PC-9 (cell line): ENCODE data around the gene LYG1. TPM values are rescaled to one million over a fixed set of nuclear protein-coding genes. Genes with fewer than 3 reads are reported as not detected.

Experiments
- BruUV-seq: library from RNA; stranded (reverse); fragments of 400-500 nt; replicated peaks from 2 replicates; lab custom pipeline; 2021; lab: Mats Ljungman, UMichigan
- CTCF ChIA-PET: fragments of 300-600 bp; sonication (Branson Sonifier 250); formaldehyde crosslinking; loops from one replicate; lab custom pipeline; 2022; ENCODE audit warnings: antibody characterized with exemption; lab: Charles Lee
- POLR2A ChIA-PET: fragments of 300-600 bp; sonication (Branson Sonifier 250); formaldehyde crosslinking; loops from one replicate; lab custom pipeline; 2022; ENCODE audit warnings: antibody characterized with exemption; ENCODE audit not compliant: unreplicated experiment; lab: Charles Lee
- DNase-seq, 2 experiments: peaks; one replicate each; pipeline versions ENCODE4 v3.0.0 to v3.0.0-alpha.2; 2015 to 2022; ENCODE audit warnings: mixed read lengths in 1 of 2
- H2AFZ ChIP-seq: fragments of 200-600 bp; sonication (generic); 2 replicates; pipeline ENCODE4 v1.8.1; 2017; ENCODE audit warnings: antibody characterized with exemption
- H3F3A ChIP-seq: fragments of 200-600 bp; sonication (generic); 2 replicates; pipeline ENCODE4 v1.8.1; 2017; ENCODE audit warnings: antibody characterized with exemption, mild to moderate bottlenecking, low read depth; ENCODE audit not compliant: insufficient read depth
- H3K27ac ChIP-seq: fragments of 200-600 bp; sonication (generic); 2 replicates; pipeline ENCODE4 v1.6.1; 2016; ENCODE audit warnings: mixed run types
- H3K27me3 ChIP-seq: fragments of 200-600 bp; sonication (generic); 2 replicates; pipeline ENCODE4 v1.6.1; 2016; ENCODE audit warnings: low read depth, mixed run types; ENCODE audit not compliant: insufficient read depth
- H3K36me3 ChIP-seq: fragments of 200-600 bp; sonication (generic); 2 replicates; pipeline ENCODE4 v1.6.1; 2016; ENCODE audit warnings: low read depth, mixed run types
- H3K4me1 ChIP-seq: fragments of 200-600 bp; sonication (generic); replicated peaks from 2 replicates; pipeline ENCODE4 v1.6.1; 2016; ENCODE audit warnings: mixed run types; ENCODE audit not compliant: insufficient read depth
- H3K4me2 ChIP-seq: fragments of 200-600 bp; sonication (generic); 2 replicates; pipeline ENCODE4 v1.6.1; 2017; ENCODE audit warnings: mixed run types
- H3K4me3 ChIP-seq: fragments of 200-600 bp; sonication (generic); 2 replicates; pipeline ENCODE4 v1.6.1; 2016; ENCODE audit warnings: mixed run types
- H3K79me2 ChIP-seq: fragments of 200-600 bp; sonication (generic); 2 replicates; pipeline ENCODE4 v1.6.1; 2017; ENCODE audit warnings: low read depth, mixed run types
- H3K9me2 ChIP-seq: fragments of 200-600 bp; sonication (generic); 2 replicates; pipeline ENCODE4 v1.8.1; 2017; ENCODE audit warnings: mild to moderate bottlenecking; ENCODE audit not compliant: insufficient read depth
- H3K9me3 ChIP-seq: fragments of 200-600 bp; sonication (generic); 2 replicates; pipeline ENCODE4 v1.8.1; 2016; ENCODE audit warnings: low read depth; ENCODE audit not compliant: insufficient read depth
- H4K20me1 ChIP-seq: fragments of 200-600 bp; sonication (generic); 2 replicates; pipeline ENCODE4 v1.8.1; 2017; ENCODE audit not compliant: insufficient read depth
- CTCF ChIP-seq: fragments of 200-600 bp; sonication (generic); conservative IDR thresholded peaks from 2 replicates; pipeline ENCODE4 v1.6.1; 2017; ENCODE audit warnings: mixed run types, antibody characterized with exemption, mild to moderate bottlenecking, moderate library complexity
- EZH2 ChIP-seq: fragments of 200-600 bp; sonication (generic); IDR thresholded peaks from 2 replicates; pipeline ENCODE4 v1.8.0; 2017; ENCODE audit warnings: antibody characterized with exemption, low read depth
- intact Hi-C: fragments of 100-400 bp; cut with micrococcal nuclease; formaldehyde crosslinking; loops from one replicate; pipeline ENCODE4 v1.10.0; 2022; ENCODE audit not compliant: unreplicated experiment
- total RNA-seq: library from RNA; stranded (reverse); gene quantifications from 2 replicates; pipeline ENCODE4 v1.2.3, GENCODE V29; 2021

LYG1 gene
- total RNA-seq, 1 experiment from 2014 or later, result 1.5 TPM

- Histone ChIP-seq H3K36me3 (no peaks in the 10 kb centered on the region), H4K20me1 (peaks cover 63% of the 10 kb centered on the region), H3K4me2 (no peak overlapping the region), H3F3A (peaks cover 8% of the 10 kb centered on the region), H3K27ac (peak overlapping the region; percentile 3; the same call in 1 of the 2 replicates), H3K9me2 (no peaks in the 10 kb centered on the region), H3K27me3 (no peaks in the 10 kb centered on the region), H3K4me1 (peaks cover 14% of the 10 kb centered on the region; the same call in 1 of the 2 replicates), H3K79me2 (peaks cover 87% of the 10 kb centered on the region), H2AFZ (no peak overlapping the region), H3K9me3 (no peaks in the 10 kb centered on the region), H3K4me3 (no peak overlapping the region)
- BruUV-seq, result no TSS peak
- ChIA-PET POLR2A (no interaction called here), CTCF (no interaction called here)
- DNase-seq, result no peak
- TF ChIP-seq EZH2 (no peak), CTCF (no peak)
- intact Hi-C loops, result no loop called here
These were observed 39.8 kb upstream of the LYG1 start for GRCh38 chr2:99340669-99341236.

- Histone ChIP-seq H4K20me1 (peaks cover 56% of the 10 kb centered on the region), H3F3A (peaks cover 16% of the 10 kb centered on the region), H3K79me2 (peaks cover 87% of the 10 kb centered on the region), H3K9me3 (no peaks in the 10 kb centered on the region), H3K4me1 (peaks cover 29% of the 10 kb centered on the region), H3K9me2 (no peaks in the 10 kb centered on the region), H3K4me2 (peak overlapping the region; percentile 97), H3K4me3 (peak overlapping the region; percentile 79), H2AFZ (peak overlapping the region; percentile 96), H3K27me3 (no peaks in the 10 kb centered on the region), H3K27ac (peak overlapping the region; percentile 39), H3K36me3 (peaks cover 8% of the 10 kb centered on the region; the same call in 1 of the 2 replicates)
- BruUV-seq, result TSS peak; percentile 43
- no peak for TF ChIP-seq CTCF
- no peak for TF ChIP-seq EZH2
- ChIA-PET POLR2A (interaction anchor here (0.6 to 0.7 kb wide), 2 partner anchors 19 to 83 kb away, joined by 3 to 4 read pairs; no protein-coding TSS in a partner anchor), CTCF (interaction anchor here (0.8 kb wide), 1 partner anchor 66 kb away, joined by 3 read pairs; no protein-coding TSS in a partner anchor)
- intact Hi-C loops, result loop anchor here (10.0 kb wide), 1 partner anchor 1227 kb away; the partner anchor contains the start of gene PDCL3
- DNase-seq, result no peak
These were observed 37.1 kb upstream of the LYG1 start for GRCh38 chr2:99338029-99338585.

GRCh38 chr2:99337113-99338028 is 36.4 kb upstream of the LYG1 start, which contains the start of gene EIF5B:
Gene EIF5B, plus strand, starts transcription at chr2:99337389. Its CDS starts 166 bp downstream, at chr2:99337555.
- H2AFZ ChIP-seq, result peak within 1 kb of the TSS; percentile 96
- no peaks in the 10 kb centered on the region for H3K9me3 ChIP-seq
- intact Hi-C loops, result loop anchor here (10.0 kb wide), 1 partner anchor 1227 kb away; the partner anchor contains the start of gene PDCL3
- BruUV-seq, result no TSS peak
- no peaks in the 10 kb centered on the region for H3K9me2 ChIP-seq
- peak; percentile 91 to 95 for DNase-seq
- H3K36me3 ChIP-seq, result peaks cover 15% of the 10 kb centered on the region
- H3F3A ChIP-seq, result peaks cover 16% of the 10 kb centered on the region
- H3K4me3 ChIP-seq, result peak within 1 kb of the TSS; percentile 79
- TF ChIP-seq EZH2 (no peak), CTCF (peak; percentile 75)
- peaks cover 57% of the 10 kb centered on the region for H4K20me1 ChIP-seq
- H3K27ac ChIP-seq, result peak within 1 kb of the TSS; percentile 77
- POLR2A ChIA-PET, result interaction anchor here (0.5 to 1.6 kb wide), 11 partner anchors 19 to 1484 kb away, joined by 3 to 12 read pairs (median 4); partner anchors contain the start of genes LIPT1, MITD1, MRPL30 and PDCL3
- H3K79me2 ChIP-seq, result peaks cover 87% of the 10 kb centered on the region
- no peaks in the 10 kb centered on the region for H3K27me3 ChIP-seq
- peaks cover 29% of the 10 kb centered on the region for H3K4me1 ChIP-seq
- CTCF ChIA-PET, result interaction anchor here (0.6 to 2.3 kb wide), 4 partner anchors 66 to 1726 kb away, joined by 3 to 12 read pairs (median 4); partner anchors contain the start of genes MITD1 and MRPL30
- peak within 1 kb of the TSS; percentile 97 for H3K4me2 ChIP-seq
